GM12878 (cell line): ENCODE results near the gene CUTC. TPM values are rescaled to one million over a fixed set of nuclear protein-coding genes. Genes with fewer than 3 reads are reported as not detected.

Source experiments
- ATAC-seq: fragments of 200-7000 bp; cut with Tn5 transposase; 3 replicates; pipeline ENCODE4 v1.9.1; 2020; ENCODE audit warnings: mild to moderate bottlenecking, moderate library complexity
- BruUV-seq: library from RNA; stranded (reverse); fragments of 400-500 nt; replicated peaks from 2 replicates; lab custom pipeline; 2021; lab: Mats Ljungman, UMichigan
- CTCF ChIA-PET: fragments of 300-600 bp; sonication (Branson Sonifier 250); formaldehyde crosslinking; extraction: SDS; loops from one replicate; lab custom pipeline; 2021; ENCODE audit warnings: inconsistent platforms; lab: Yijun Ruan, JAX
- POLR2A ChIA-PET: fragments of 350-600 bp; formaldehyde crosslinking; extraction: SDS; loops from one replicate; lab custom pipeline; 2021; ENCODE audit warnings: inconsistent platforms; lab: Charles Lee
- RAD21 ChIA-PET: fragments of 300-600 bp; sonication (Branson Sonifier 250); formaldehyde crosslinking; loops from one replicate; lab custom pipeline; 2023; ENCODE audit warnings: antibody characterized with exemption; ENCODE audit not compliant: unreplicated experiment; lab: Charles Lee
- SMC1A ChIA-PET: fragments of 300-600 bp; sonication (Branson Sonifier 250); formaldehyde crosslinking; loops from one replicate; lab custom pipeline; 2023; ENCODE audit not compliant: unreplicated experiment, uncharacterized antibody; lab: Charles Lee
- DNase-seq: peaks from one replicate; pipeline ENCODE4 v3.0.0-alpha.2; 2011; ENCODE audit warnings: low read depth, low spot score
- FAIRE-seq: peaks from 3 replicates; lab custom pipeline; 2011; peaks lifted over from hg19 to GRCh38; lab: Jason Lieb, UNC
- H2AFZ ChIP-seq: 2 replicates; pipeline ENCODE4 v1.6.0; 2011; ENCODE audit warnings: low read depth, low read length, control low read depth; ENCODE audit not compliant: control insufficient read depth
- H3K27ac ChIP-seq: 2 replicates; pipeline ENCODE4 v1.5.1; 2011; ENCODE audit warnings: control low read depth; ENCODE audit not compliant: control insufficient read depth, insufficient read depth
- H3K27me3 ChIP-seq, 2 experiments: replicated peaks in 1 of 2; 2 replicates each; pipeline versions ENCODE4 v1.6.0 to v1.6.1; 2011; ENCODE audit warnings: low read length in 1 of 2; ENCODE audit not compliant: control insufficient read depth in 2 of 2, insufficient read depth in 2 of 2
- H3K36me3 ChIP-seq, 2 experiments: 2 replicates each; pipeline ENCODE4 v1.5.1; 2011; ENCODE audit warnings: low read length in 1 of 2; ENCODE audit not compliant: control insufficient read depth in 2 of 2, insufficient read depth in 2 of 2
- H3K4me1 ChIP-seq: 2 replicates; pipeline ENCODE4 v1.6.1; 2011; ENCODE audit warnings: mild to moderate bottlenecking, low read length, moderate library complexity, mixed read lengths; ENCODE audit not compliant: control insufficient read depth, insufficient read depth
- H3K4me2 ChIP-seq: 2 replicates; pipeline ENCODE4 v1.6.0; 2011; ENCODE audit warnings: control low read depth; ENCODE audit not compliant: control insufficient read depth, insufficient read depth
- H3K4me3 ChIP-seq: fragments of 200-600 bp; sonication (generic); 2 replicates; pipeline ENCODE4 v1.5.1; 2016
- H3K79me2 ChIP-seq: 2 replicates; pipeline ENCODE4 v1.6.0; 2011; ENCODE audit warnings: low read length; ENCODE audit not compliant: control insufficient read depth, insufficient read depth
- H3K9ac ChIP-seq: 2 replicates; pipeline ENCODE4 v1.8.0; 2011; ENCODE audit warnings: low read length, control low read depth, mixed read lengths; ENCODE audit not compliant: control insufficient read depth, insufficient read depth
- H3K9me3 ChIP-seq: replicated peaks from 3 replicates; pipeline ENCODE4 v1.5.1; 2011; ENCODE audit warnings: mild to moderate bottlenecking, low read length; ENCODE audit not compliant: control insufficient read depth, insufficient read depth
- H4K20me1 ChIP-seq: 2 replicates; pipeline ENCODE4 v1.6.0; 2011; ENCODE audit not compliant: control insufficient read depth, insufficient read depth
- CREB1 ChIP-seq: IDR thresholded peaks from 2 replicates; pipeline ENCODE4 v1.6.1; 2012; ENCODE audit warnings: low read depth, mild to moderate bottlenecking, inconsistent platforms
- EED ChIP-seq: sonication (generic); IDR thresholded peaks from 2 replicates; pipeline ENCODE4 v1.6.1; 2016; ENCODE audit warnings: antibody characterized with exemption, low read depth
- MTA3 ChIP-seq: IDR thresholded peaks from 2 replicates; pipeline ENCODE4 v1.6.1; 2012; ENCODE audit warnings: low read length, inconsistent platforms, borderline replicate concordance
- SMAD1 ChIP-seq: fragments of 450-650 bp; IDR thresholded peaks from 2 replicates; pipeline ENCODE4 v1.6.1; 2018; ENCODE audit warnings: mild to moderate bottlenecking, low read depth; ENCODE audit not compliant: partially characterized antibody
- SPI1 ChIP-seq: IDR thresholded peaks from 2 replicates; pipeline ENCODE4 v1.6.1; 2011; ENCODE audit warnings: low read depth, mild to moderate bottlenecking, low read length, moderate library complexity, borderline replicate concordance; ENCODE audit not compliant: insufficient read depth
- TCF12 ChIP-seq: IDR thresholded peaks from 2 replicates; pipeline ENCODE4 v1.6.1; 2011; ENCODE audit warnings: low read depth, mild to moderate bottlenecking, low read length
- YY1 ChIP-seq: IDR thresholded peaks from 2 replicates; pipeline ENCODE4 v1.6.1; 2011; ENCODE audit warnings: low read depth, mild to moderate bottlenecking, low read length
- WGBS: methylation state at CpG from one replicate; pipeline ENCODE4 v1.1.6; 2016; ENCODE audit warnings: low lambda C conversion rate; ENCODE audit not compliant: insufficient replicate concordance, insufficient coverage; ENCODE audit errors: missing lambda C conversion rate; 5-methylcytosine and 5-hydroxymethylcytosine counted together
- in situ Hi-C: fragments of 300-500 bp; cut with MboI; formaldehyde crosslinking; loops from 9 replicates; pipeline ENCODE4 v1.14.3; 2018; ENCODE audit warnings: mixed read lengths
- intact Hi-C: fragments of 100-400 bp; cut with micrococcal nuclease; formaldehyde crosslinking; loops from one replicate; pipeline ENCODE4 v1.14.2; 2022; ENCODE audit not compliant: unreplicated experiment
- polyA plus RNA-seq, 11 experiments: library from polyadenylated mRNA; depleted of rRNA in 4 of 11; unstranded in 6 of 11; stranded (reverse) in 5 of 11; fragments of >200 nt; fragmentation: Nextera tagmentation in 4 of 11; fragmentation: Illumina TruSeq in 1 of 11; extraction: Ambion mirVana in 4 of 11; extraction: Trizol in 1 of 11; gene quantifications; 1 replicate in 1 of 11; 2 replicates in 10 of 11; pipeline versions ENCODE4 v1.2.1 to v1.2.3, GENCODE V29; 2011 to 2016; ENCODE audit warnings: inconsistent platforms in 2 of 11, missing spikeins in 2 of 11, low read depth in 1 of 11
- total RNA-seq, 4 experiments: library from RNA; depleted of rRNA in 3 of 4; stranded (reverse); fragments of >200 nt in 3 of 4; fragmentation: Illumina TruSeq in 1 of 4; extraction: Trizol in 1 of 4; gene quantifications; 2 replicates each; pipeline versions ENCODE4 v1.2.1 to v1.2.3, GENCODE V29; 2013 to 2021
- TF ChIP-seq, protein P1 (sequence below): fragments of 450-650 bp; IDR thresholded peaks from 2 replicates; pipeline ENCODE4 v1.6.1; 2017; ENCODE audit warnings: mild to moderate bottlenecking, moderate library complexity
- TF ChIP-seq, protein P2 (sequence below): fragments of 450-650 bp; IDR thresholded peaks from 2 replicates; pipeline ENCODE4 v1.6.1; 2017; ENCODE audit warnings: low read depth, mild to moderate bottlenecking, moderate library complexity
- TF ChIP-seq, protein P3 (sequence below): fragments of 450-650 bp; IDR thresholded peaks from 2 replicates; pipeline ENCODE4 v1.6.1; 2017; ENCODE audit warnings: mild to moderate bottlenecking

The CUTC gene
- total and polyA plus RNA-seq, 10 of the 15 experiments (the other 5 are each of a cell fraction or from before 2014, with no cell fraction given), result 23.8 to 71.7 (median 40.8) TPM

DNA sequence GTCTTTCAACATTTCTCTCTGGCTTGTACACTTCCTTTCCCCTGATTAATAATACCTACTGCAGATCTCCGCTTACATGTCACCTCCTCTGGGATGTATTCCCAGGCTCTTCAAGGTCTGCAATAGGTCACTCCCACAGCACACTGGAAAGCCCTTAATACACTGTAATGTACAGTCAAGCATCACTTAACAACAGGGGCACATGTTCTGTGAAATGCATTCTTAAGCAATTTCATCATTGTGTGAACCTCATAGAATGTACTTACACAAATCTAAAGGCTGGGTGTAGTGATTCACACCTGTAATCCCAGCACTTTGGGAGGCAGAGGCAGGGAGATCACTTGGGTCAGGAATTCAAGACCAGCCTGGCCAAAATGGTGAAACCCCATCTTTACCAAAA lies 2.0 kb upstream of the CUTC start:
- Histone ChIP-seq H3K79me2 (peaks cover 32% of the 10 kb centered on the region), H3K27me3 (no peaks in the 10 kb centered on the region), H3K9ac (no peak overlapping the region), H3K4me2 (no peak overlapping the region), H2AFZ (no peak overlapping the region), H3K4me3 (no peak overlapping the region), H4K20me1 (no peaks in the 10 kb centered on the region), H3K4me1 (peaks cover 5% of the 10 kb centered on the region; the same call in 1 of the 2 replicates), H3K27ac (no peak overlapping the region), H3K36me3 (peaks cover 0 to 5% of the 10 kb centered on the region in 2 experiments; a peak in 3 of 4 replicates), H3K9me3 (no peaks in the 10 kb centered on the region)
- no TSS peak for BruUV-seq
- ATAC-seq (no peak), FAIRE-seq (no peak), DNase-seq (no peak)
- in situ Hi-C loops (no loop called here), intact Hi-C loops (no loop called here)
- ChIA-PET POLR2A (interaction anchor here (0.8 kb wide), 1 partner anchor 150 kb away, joined by 5 read pairs; no protein-coding TSS in a partner anchor), RAD21 (no interaction called here), CTCF (no interaction called here), SMC1A (interaction anchor here (0.6 to 1.5 kb wide), 2 partner anchors 11 to 13 kb away, joined by 3 to 4 read pairs; no protein-coding TSS in a partner anchor)
- WGBS, result 93% methylated on average over 1 of the region's 1 CpG
- no peak for TF ChIP-seq CREB1
- TF ChIP-seq, protein P1, sequence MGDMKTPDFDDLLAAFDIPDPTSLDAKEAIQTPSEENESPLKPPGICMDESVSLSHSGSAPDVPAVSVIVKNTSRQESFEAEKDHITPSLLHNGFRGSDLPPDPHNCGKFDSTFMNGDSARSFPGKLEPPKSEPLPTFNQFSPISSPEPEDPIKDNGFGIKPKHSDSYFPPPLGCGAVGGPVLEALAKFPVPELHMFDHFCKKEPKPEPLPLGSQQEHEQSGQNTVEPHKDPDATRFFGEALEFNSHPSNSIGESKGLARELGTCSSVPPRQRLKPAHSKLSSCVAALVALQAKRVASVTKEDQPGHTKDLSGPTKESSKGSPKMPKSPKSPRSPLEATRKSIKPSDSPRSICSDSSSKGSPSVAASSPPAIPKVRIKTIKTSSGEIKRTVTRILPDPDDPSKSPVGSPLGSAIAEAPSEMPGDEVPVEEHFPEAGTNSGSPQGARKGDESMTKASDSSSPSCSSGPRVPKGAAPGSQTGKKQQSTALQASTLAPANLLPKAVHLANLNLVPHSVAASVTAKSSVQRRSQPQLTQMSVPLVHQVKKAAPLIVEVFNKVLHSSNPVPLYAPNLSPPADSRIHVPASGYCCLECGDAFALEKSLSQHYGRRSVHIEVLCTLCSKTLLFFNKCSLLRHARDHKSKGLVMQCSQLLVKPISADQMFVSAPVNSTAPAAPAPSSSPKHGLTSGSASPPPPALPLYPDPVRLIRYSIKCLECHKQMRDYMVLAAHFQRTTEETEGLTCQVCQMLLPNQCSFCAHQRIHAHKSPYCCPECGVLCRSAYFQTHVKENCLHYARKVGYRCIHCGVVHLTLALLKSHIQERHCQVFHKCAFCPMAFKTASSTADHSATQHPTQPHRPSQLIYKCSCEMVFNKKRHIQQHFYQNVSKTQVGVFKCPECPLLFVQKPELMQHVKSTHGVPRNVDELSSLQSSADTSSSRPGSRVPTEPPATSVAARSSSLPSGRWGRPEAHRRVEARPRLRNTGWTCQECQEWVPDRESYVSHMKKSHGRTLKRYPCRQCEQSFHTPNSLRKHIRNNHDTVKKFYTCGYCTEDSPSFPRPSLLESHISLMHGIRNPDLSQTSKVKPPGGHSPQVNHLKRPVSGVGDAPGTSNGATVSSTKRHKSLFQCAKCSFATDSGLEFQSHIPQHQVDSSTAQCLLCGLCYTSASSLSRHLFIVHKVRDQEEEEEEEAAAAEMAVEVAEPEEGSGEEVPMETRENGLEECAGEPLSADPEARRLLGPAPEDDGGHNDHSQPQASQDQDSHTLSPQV, result no peak
- TF ChIP-seq SPI1, result no peak
- TF ChIP-seq TCF12, result no peak
- TF ChIP-seq MTA3, result no peak
- TF ChIP-seq SMAD1, result no peak
- TF ChIP-seq YY1, result no peak
- TF ChIP-seq, protein P2, sequence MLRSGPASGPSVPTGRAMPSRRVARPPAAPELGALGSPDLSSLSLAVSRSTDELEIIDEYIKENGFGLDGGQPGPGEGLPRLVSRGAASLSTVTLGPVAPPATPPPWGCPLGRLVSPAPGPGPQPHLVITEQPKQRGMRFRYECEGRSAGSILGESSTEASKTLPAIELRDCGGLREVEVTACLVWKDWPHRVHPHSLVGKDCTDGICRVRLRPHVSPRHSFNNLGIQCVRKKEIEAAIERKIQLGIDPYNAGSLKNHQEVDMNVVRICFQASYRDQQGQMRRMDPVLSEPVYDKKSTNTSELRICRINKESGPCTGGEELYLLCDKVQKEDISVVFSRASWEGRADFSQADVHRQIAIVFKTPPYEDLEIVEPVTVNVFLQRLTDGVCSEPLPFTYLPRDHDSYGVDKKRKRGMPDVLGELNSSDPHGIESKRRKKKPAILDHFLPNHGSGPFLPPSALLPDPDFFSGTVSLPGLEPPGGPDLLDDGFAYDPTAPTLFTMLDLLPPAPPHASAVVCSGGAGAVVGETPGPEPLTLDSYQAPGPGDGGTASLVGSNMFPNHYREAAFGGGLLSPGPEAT, result no peak
- no peak for TF ChIP-seq EED
- TF ChIP-seq, protein P3, sequence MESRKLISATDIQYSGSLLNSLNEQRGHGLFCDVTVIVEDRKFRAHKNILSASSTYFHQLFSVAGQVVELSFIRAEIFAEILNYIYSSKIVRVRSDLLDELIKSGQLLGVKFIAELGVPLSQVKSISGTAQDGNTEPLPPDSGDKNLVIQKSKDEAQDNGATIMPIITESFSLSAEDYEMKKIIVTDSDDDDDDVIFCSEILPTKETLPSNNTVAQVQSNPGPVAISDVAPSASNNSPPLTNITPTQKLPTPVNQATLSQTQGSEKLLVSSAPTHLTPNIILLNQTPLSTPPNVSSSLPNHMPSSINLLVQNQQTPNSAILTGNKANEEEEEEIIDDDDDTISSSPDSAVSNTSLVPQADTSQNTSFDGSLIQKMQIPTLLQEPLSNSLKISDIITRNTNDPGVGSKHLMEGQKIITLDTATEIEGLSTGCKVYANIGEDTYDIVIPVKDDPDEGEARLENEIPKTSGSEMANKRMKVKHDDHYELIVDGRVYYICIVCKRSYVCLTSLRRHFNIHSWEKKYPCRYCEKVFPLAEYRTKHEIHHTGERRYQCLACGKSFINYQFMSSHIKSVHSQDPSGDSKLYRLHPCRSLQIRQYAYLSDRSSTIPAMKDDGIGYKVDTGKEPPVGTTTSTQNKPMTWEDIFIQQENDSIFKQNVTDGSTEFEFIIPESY, result no peak
